Measurements from ENCODE around the gene SLC35A5.

Gene SLC35A5

GRCh38 chr3:112561734-112562529 is at the start of gene SLC35A5, which contains the start of gene ATG3 (continued):
- 0 out of 2 replicates have a peak, but pooled peaks have one; percentile 30 for TF ChIP-seq ZNF518A (tag by site-specific recombination; conservative IDR thresholded peaks at IDR 0.05; ENCODE audit: low read depth)
- TF ChIP-seq ZIC2 (tag by site-specific recombination; IDR thresholded peaks at IDR 0.05): peak; percentile 69
- peak; percentile 97 for TF ChIP-seq KLF16 (tag by site-specific recombination; IDR thresholded peaks at IDR 0.05)
- peak; percentile 71 for TF ChIP-seq ZNF596 (tag by site-specific recombination; IDR thresholded peaks at IDR 0.05)
- TF ChIP-seq, protein P1, sequence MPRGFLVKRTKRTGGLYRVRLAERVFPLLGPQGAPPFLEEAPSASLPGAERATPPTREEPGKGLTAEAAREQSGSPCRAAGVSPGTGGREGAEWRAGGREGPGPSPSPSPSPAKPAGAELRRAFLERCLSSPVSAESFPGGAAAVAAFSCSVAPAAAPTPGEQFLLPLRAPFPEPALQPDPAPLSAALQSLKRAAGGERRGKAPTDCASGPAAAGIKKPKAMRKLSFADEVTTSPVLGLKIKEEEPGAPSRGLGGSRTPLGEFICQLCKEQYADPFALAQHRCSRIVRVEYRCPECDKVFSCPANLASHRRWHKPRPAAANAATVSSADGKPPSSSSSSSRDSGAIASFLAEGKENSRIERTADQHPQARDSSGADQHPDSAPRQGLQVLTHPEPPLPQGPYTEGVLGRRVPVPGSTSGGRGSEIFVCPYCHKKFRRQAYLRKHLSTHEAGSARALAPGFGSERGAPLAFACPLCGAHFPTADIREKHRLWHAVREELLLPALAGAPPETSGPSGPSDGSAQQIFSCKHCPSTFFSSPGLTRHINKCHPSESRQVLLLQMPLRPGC (tag by site-specific recombination; IDR thresholded peaks at IDR 0.05): peak; percentile 75; the same call in 1 of the 2 replicates
- TF ChIP-seq ZFHX2 (tag by site-specific recombination; conservative IDR thresholded peaks at IDR 0.05): peak; percentile 80
- TF ChIP-seq, protein P2, sequence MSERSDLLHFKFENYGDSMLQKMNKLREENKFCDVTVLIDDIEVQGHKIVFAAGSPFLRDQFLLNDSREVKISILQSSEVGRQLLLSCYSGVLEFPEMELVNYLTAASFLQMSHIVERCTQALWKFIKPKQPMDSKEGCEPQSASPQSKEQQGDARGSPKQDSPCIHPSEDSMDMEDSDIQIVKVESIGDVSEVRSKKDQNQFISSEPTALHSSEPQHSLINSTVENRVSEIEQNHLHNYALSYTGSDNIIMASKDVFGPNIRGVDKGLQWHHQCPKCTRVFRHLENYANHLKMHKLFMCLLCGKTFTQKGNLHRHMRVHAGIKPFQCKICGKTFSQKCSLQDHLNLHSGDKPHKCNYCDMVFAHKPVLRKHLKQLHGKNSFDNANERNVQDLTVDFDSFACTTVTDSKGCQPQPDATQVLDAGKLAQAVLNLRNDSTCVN (tag by site-specific recombination; optimal IDR thresholded peaks at IDR 0.05): peak; percentile 92
- peak; percentile 42; the same call in 1 of the 2 replicates for TF ChIP-seq ZNF843 (tag by site-specific recombination; IDR thresholded peaks at IDR 0.05)
- peak; percentile 75 for TF ChIP-seq ZXDB (tag by site-specific recombination; IDR thresholded peaks at IDR 0.05)
- peak; percentile 97 for TF ChIP-seq KLF10 (tag by site-specific recombination; IDR thresholded peaks at IDR 0.05)
- no peak for TF ChIP-seq ZNF112 (tag by site-specific recombination; IDR thresholded peaks at IDR 0.05)
- no peak for TF ChIP-seq SALL2 (tag by site-specific recombination; IDR thresholded peaks at IDR 0.05; ENCODE audit: borderline replicate concordance)
- TF ChIP-seq, protein P3, sequence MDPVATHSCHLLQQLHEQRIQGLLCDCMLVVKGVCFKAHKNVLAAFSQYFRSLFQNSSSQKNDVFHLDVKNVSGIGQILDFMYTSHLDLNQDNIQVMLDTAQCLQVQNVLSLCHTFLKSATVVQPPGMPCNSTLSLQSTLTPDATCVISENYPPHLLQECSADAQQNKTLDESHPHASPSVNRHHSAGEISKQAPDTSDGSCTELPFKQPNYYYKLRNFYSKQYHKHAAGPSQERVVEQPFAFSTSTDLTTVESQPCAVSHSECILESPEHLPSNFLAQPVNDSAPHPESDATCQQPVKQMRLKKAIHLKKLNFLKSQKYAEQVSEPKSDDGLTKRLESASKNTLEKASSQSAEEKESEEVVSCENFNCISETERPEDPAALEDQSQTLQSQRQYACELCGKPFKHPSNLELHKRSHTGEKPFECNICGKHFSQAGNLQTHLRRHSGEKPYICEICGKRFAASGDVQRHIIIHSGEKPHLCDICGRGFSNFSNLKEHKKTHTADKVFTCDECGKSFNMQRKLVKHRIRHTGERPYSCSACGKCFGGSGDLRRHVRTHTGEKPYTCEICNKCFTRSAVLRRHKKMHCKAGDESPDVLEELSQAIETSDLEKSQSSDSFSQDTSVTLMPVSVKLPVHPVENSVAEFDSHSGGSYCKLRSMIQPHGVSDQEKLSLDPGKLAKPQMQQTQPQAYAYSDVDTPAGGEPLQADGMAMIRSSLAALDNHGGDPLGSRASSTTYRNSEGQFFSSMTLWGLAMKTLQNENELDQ (tag by site-specific recombination; IDR thresholded peaks at IDR 0.05; ENCODE audit: low read depth): no peak
- no peak for TF ChIP-seq BCL11B (tag by site-specific recombination; IDR thresholded peaks at IDR 0.05; ENCODE audit: low read depth)
- peak; percentile 92 for TF ChIP-seq KLF9 (tag by site-specific recombination; IDR thresholded peaks at IDR 0.05; ENCODE audit: low read depth)
- TF ChIP-seq ZNF621 (tag by site-specific recombination; IDR thresholded peaks at IDR 0.05): no peak
- peak; percentile 67; the same call in 1 of the 2 replicates for TF ChIP-seq ZBTB20 (tag by site-specific recombination; IDR thresholded peaks at IDR 0.05)
- 0 out of 2 replicates have a peak, but pooled peaks have one; percentile 55 for TF ChIP-seq KLF17 (tag by site-specific recombination; IDR thresholded peaks at IDR 0.05)
- 0 out of 2 replicates have a peak, but pooled peaks have one; percentile 44 for TF ChIP-seq ZSCAN30 (tag by site-specific recombination; IDR thresholded peaks at IDR 0.05)
- TF ChIP-seq, protein P4, sequence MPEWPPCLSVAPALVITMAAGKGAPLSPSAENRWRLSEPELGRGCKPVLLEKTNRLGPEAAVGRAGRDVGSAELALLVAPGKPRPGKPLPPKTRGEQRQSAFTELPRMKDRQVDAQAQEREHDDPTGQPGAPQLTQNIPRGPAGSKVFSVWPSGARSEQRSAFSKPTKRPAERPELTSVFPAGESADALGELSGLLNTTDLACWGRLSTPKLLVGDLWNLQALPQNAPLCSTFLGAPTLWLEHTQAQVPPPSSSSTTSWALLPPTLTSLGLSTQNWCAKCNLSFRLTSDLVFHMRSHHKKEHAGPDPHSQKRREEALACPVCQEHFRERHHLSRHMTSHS (tag by site-specific recombination; IDR thresholded peaks at IDR 0.05): no peak
- no peak for TF ChIP-seq ZNF2 (tag by site-specific recombination; IDR thresholded peaks at IDR 0.05)
- TF ChIP-seq SETDB1 (IDR thresholded peaks at IDR 0.05; ENCODE audit: insufficient read length, low read length): no peak
- peak; percentile 29 for TF ChIP-seq GLIS1 (tag by site-specific recombination; IDR thresholded peaks at IDR 0.05)
- TF ChIP-seq, protein P5, sequence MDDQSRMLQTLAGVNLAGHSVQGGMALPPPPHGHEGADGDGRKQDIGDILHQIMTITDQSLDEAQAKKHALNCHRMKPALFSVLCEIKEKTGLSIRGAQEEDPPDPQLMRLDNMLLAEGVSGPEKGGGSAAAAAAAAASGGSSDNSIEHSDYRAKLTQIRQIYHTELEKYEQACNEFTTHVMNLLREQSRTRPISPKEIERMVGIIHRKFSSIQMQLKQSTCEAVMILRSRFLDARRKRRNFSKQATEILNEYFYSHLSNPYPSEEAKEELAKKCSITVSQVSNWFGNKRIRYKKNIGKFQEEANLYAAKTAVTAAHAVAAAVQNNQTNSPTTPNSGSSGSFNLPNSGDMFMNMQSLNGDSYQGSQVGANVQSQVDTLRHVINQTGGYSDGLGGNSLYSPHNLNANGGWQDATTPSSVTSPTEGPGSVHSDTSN (CRISPR knock-in tag; IDR thresholded peaks at IDR 0.05): no peak
- TF ChIP-seq ZNF16 (tag by site-specific recombination; IDR thresholded peaks at IDR 0.05; ENCODE audit: low read depth): no peak
- peak; percentile 92 for TF ChIP-seq KLF8 (tag by site-specific recombination; IDR thresholded peaks at IDR 0.05)

Measured in HEK293 (cell line).